ENCODE measurements around the gene KRTAP10-4. TPM values are rescaled to one million over a fixed set of nuclear protein-coding genes. Genes with fewer than 3 reads are reported as not detected.
A peak's percentile ranks its signal among the peaks of the same experiment; 100 is the strongest.

KRTAP10-4 gene
- total and polyA plus RNA-seq, 10 donors, result not detected

DNA sequence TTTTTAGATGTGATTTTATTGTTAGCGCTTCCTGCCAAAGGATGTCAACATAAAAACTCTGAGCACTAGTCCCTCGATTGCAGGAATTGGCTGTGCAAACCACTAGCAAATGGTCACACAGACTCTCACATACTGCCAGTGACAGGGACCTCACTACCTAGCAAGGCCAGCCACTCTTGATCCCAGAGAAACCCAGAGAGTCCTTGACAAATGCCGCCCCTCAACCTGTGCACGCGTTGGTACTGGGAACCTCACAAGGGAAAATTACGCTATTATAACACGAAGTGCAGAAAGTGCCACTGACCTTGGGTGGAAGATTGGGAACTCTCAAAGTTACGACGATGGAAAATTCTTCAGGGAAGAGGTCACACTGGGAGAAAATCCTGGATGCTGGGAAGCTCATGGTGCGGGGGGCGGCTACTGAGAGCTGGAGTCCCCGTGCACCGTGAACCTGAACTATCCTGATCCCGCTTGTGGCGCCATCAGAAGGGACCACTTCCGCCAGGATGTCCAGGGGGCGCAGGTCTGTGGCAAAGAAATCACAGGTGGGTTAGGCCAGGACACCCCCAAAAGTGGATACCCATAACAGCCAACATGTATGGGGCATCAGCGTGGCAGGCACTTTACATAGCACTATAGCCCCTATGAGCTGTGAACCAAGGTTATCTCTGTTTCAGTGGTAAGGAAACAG lies 5.9 kb upstream of the KRTAP10-4 start:
- no peak overlapping the region for H3K4me3 ChIP-seq
- no peaks in the 10 kb centered on the region for H3K36me3 ChIP-seq
- H3K9me3 ChIP-seq, result peaks cover 3 to 23% (median 18%) of the 10 kb centered on the region in 8 donors
- peak; percentile 50 for DNase-seq
- peaks cover 0 to 12% (median 0%) of the 10 kb centered on the region in 7 donors for H3K27me3 ChIP-seq (replicated peaks in 1 of 7)
- WGBS, 5 donors, result 91 to 94% (median 92%) methylated on average over 18 of the region's 18 CpGs
- peaks cover 0 to 24% (median 3%) of the 10 kb centered on the region in 6 donors for H3K4me1 ChIP-seq
- H3K27ac ChIP-seq, result no peak overlapping the region
- intact Hi-C loops (cut with DNase I; ENCODE audit: low total_unique reads), result no loop called here
- no peak for TF ChIP-seq POLR2A (IDR thresholded peaks at IDR 0.05)
- TF ChIP-seq POLR2AphosphoS5 (IDR thresholded peaks at IDR 0.05), result no peak
- TF ChIP-seq, protein P1, sequence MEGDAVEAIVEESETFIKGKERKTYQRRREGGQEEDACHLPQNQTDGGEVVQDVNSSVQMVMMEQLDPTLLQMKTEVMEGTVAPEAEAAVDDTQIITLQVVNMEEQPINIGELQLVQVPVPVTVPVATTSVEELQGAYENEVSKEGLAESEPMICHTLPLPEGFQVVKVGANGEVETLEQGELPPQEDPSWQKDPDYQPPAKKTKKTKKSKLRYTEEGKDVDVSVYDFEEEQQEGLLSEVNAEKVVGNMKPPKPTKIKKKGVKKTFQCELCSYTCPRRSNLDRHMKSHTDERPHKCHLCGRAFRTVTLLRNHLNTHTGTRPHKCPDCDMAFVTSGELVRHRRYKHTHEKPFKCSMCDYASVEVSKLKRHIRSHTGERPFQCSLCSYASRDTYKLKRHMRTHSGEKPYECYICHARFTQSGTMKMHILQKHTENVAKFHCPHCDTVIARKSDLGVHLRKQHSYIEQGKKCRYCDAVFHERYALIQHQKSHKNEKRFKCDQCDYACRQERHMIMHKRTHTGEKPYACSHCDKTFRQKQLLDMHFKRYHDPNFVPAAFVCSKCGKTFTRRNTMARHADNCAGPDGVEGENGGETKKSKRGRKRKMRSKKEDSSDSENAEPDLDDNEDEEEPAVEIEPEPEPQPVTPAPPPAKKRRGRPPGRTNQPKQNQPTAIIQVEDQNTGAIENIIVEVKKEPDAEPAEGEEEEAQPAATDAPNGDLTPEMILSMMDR (IDR thresholded peaks at IDR 0.05 in 8 of 11, conservative IDR thresholded peaks at IDR 0.05 in 3 of 11), result no peak

DNA sequence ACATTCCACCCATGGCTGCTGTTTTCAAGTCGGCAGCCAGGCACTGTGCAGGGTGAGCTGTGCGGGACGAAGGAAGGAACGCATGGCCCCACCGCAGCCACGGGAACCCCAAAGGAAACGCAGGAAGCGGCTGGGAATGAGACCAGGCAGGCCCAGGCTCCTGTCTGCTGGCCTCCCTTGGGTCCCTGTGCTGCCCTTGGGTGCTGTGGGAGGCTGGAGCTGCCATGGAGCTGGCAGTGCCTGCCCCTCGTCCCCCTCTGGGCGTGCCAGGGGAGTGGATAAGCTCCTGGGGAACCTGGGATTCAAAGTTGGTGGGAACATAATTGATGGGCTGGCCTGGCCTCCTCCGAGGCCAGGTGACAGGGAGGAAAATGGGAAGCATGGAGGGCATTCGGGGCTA lies 5.3 kb upstream of the KRTAP10-4 start:
- no peak overlapping the region for H3K4me3 ChIP-seq
- H3K9me3 ChIP-seq, result peaks cover 0 to 17% (median 12%) of the 10 kb centered on the region in 8 donors
- no peaks in the 10 kb centered on the region for H3K36me3 ChIP-seq
- TF ChIP-seq POLR2A (IDR thresholded peaks at IDR 0.05) (no peak), POLR2AphosphoS5 (IDR thresholded peaks at IDR 0.05) (no peak)
- TF ChIP-seq, protein P1 (IDR thresholded peaks at IDR 0.05 in 8 of 11, conservative IDR thresholded peaks at IDR 0.05 in 3 of 11), result no peak
- 73 to 83% (median 79%) methylated on average over 7 to 12 of the region's 12 CpGs for WGBS, 5 donors
- no peak overlapping the region for H3K27ac ChIP-seq
- intact Hi-C loops (cut with DNase I; ENCODE audit: low total_unique reads), result no loop called here
- H3K4me1 ChIP-seq, result peaks cover 0 to 24% (median 3%) of the 10 kb centered on the region in 6 donors
- peaks cover 0 to 15% (median 0%) of the 10 kb centered on the region in 7 donors for H3K27me3 ChIP-seq (replicated peaks in 1 of 7)
- peak; percentile 59 for DNase-seq

DNA sequence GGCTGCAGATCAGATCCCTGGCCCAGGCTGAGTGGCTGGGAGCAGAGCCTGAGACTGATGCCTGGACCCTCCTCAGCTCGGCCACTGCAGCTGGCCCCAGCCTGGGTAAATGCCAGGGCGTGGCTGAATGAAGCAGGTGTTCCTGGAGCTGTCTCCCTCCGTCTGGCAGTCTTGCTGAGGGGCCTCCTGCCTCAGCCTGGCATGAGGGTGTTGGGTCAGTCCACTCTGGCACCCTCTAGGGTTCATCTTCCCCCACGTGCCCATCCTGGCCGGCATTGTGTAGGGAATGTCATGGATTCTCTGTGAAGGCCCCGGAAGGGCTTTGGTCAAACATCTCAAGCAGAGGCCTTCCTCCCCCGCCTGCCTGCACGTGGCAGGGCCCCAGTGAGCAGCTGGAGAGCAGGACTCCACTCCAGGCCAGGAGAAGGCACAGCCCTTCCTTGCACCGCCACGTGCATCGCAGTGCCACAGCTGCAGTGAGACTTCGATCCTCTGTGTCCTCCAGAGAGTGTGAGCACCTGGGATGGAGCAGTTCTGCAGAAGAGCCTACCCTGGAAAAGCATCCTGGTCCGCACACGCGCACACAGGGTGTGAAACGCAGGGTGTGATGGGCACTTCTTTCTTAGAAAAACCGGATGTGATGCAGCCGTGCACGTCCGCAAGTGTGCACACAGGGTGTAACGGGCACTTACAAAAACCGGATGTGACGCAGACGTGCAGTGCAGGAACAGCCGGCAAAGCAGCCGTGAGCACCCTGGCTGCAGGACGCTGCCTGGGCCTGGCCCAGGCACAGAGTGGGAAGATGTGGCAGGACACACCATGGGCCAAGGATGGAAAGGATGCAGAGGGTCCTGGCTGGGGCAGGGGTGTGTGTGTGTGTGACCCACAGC lies 4.6 kb upstream of the KRTAP10-4 start:
- intact Hi-C loops (cut with DNase I; ENCODE audit: low total_unique reads), result no loop called here
- peak; percentile 47 for DNase-seq

More for the DNA sequence above, 4.6 kb upstream of the KRTAP10-4 start:
- TF ChIP-seq, protein P1 (IDR thresholded peaks at IDR 0.05 in 8 of 11, conservative IDR thresholded peaks at IDR 0.05 in 3 of 11), result no peak
- TF ChIP-seq POLR2A (IDR thresholded peaks at IDR 0.05), result no peak
- TF ChIP-seq POLR2AphosphoS5 (IDR thresholded peaks at IDR 0.05), result no peak
- WGBS, 5 donors, result 77 to 81% (median 78%) methylated on average over 21 to 27 of the region's 27 CpGs
- Histone ChIP-seq H3K4me3 (no peak overlapping the region), H3K9me3 (peaks cover 0 to 11% (median 6%) of the 10 kb centered on the region in 8 donors), H3K27me3 (replicated peaks in 1 of 7) (peaks cover 0 to 19% (median 0%) of the 10 kb centered on the region in 7 donors), H3K4me1 (peaks cover 0 to 24% (median 3%) of the 10 kb centered on the region in 6 donors), H3K36me3 (no peaks in the 10 kb centered on the region), H3K27ac (no peak overlapping the region)

Measured in spleen (tissue), 11 donors.